ENCODE measurements around the gene SESTD1. TPM values are rescaled to one million over a fixed set of nuclear protein-coding genes. Genes with fewer than 3 reads are reported as not detected.

SESTD1 gene
- total and polyA plus RNA-seq, 2 of the 13 experiments (the other 11 are each of a cell fraction or from before 2014, with no cell fraction given), result 74.4 to 101 TPM

- FAIRE-seq, result no peak
- Histone ChIP-seq H3K9ac (ENCODE audit: insufficient read depth, low read depth, low read length) (no peak overlapping the region), H3K4me2 (ENCODE audit: low read depth, low read length) (no peak overlapping the region), H3K9me3 (ENCODE audit: low read length) (no peaks in the 10 kb centered on the region), H3K27me3 (ENCODE audit: control insufficient read depth in 1 of 2, insufficient read depth in 2 of 2, low read length in 2 of 2) (no peaks in the 10 kb centered on the region), H3K79me2 (ENCODE audit: insufficient read depth, low read length) (no peaks in the 10 kb centered on the region), H3K4me3 (replicated peaks in 1 of 3; ENCODE audit: insufficient read depth in 1 of 3, low read depth in 2 of 3, low read length in 3 of 3) (no peak overlapping the region), H4K20me1 (ENCODE audit: insufficient read depth, low read length) (no peaks in the 10 kb centered on the region), H3K27ac (ENCODE audit: extremely low read length, insufficient read depth, low read length) (no peak overlapping the region), H3K4me1 (ENCODE audit: insufficient read depth, low read length) (0 out of 2 replicates have a peak, but pooled peaks cover 6% of the 10 kb centered on the region), H2AFZ (ENCODE audit: low read length) (no peak overlapping the region), H3K36me3 (replicated peaks in 1 of 2; ENCODE audit: control insufficient read depth in 1 of 2, insufficient read depth in 2 of 2, low read length in 2 of 2) (no peaks in the 10 kb centered on the region)
- BruUV-seq (replicated peaks), result no TSS peak
- no peak for DNase-seq (ENCODE audit: low spot score)
- POLR2A ChIA-PET, result no interaction called here
- in situ Hi-C loops (cut with HindIII; ENCODE audit: extremely low pct_ligation_motif_present, low pct_unique_long_range_greater_than_20kb), result no loop called here
- 8% methylated on average over 3 of the region's 3 CpGs for WGBS (ENCODE audit: low lambda C conversion rate)
- CTCF ChIA-PET (ENCODE audit: low intra/inter-chr PET ratio, low total read pairs), result no interaction called here
- ATAC-seq, result no peak
- intact Hi-C loops (cut with micrococcal nuclease; ENCODE audit: unreplicated experiment), result no loop called here
- TF ChIP-seq KIAA2018 (CRISPR knock-in tag; IDR thresholded peaks at IDR 0.05; ENCODE audit: borderline replicate concordance), result no peak
- TF ChIP-seq MNT (IDR thresholded peaks at IDR 0.05), result no peak
- no peak for TF ChIP-seq ZIK1 (CRISPR knock-in tag; IDR thresholded peaks at IDR 0.05; ENCODE audit: borderline replicate concordance, low read depth)
- no peak for TF ChIP-seq SP2 (CRISPR knock-in tag; IDR thresholded peaks at IDR 0.05)
- no peak for TF ChIP-seq ZMYM3 (CRISPR knock-in tag; IDR thresholded peaks at IDR 0.05)
- no peak for TF ChIP-seq PRDM15 (CRISPR knock-in tag; IDR thresholded peaks at IDR 0.05)
- TF ChIP-seq JUND (CRISPR knock-in tag; IDR thresholded peaks at IDR 0.05), result no peak
- TF ChIP-seq ZNF567 (CRISPR knock-in tag; IDR thresholded peaks at IDR 0.05; ENCODE audit: borderline replicate concordance), result no peak
- TF ChIP-seq PHB2 (IDR thresholded peaks at IDR 0.05; ENCODE audit: partially characterized antibody), result no peak
- TF ChIP-seq ZNF253 (CRISPR knock-in tag; IDR thresholded peaks at IDR 0.05; ENCODE audit: borderline replicate concordance), result no peak
Observed at GRCh38 chr2:179071810-179072355, 192.7 kb downstream of the SESTD1 start.

All from HepG2 (cell line).